HG03342 (cell line): Measurements from ENCODE around the gene LMO7.

Experiments
- ATAC-seq: cut with Tn5 transposase; IDR thresholded peaks from one replicate; pipeline ENCODE4 v1.9.1; 2021; ENCODE audit warnings: mild to moderate bottlenecking, moderate library complexity; ENCODE audit not compliant: unreplicated experiment

Gene LMO7

DNA sequence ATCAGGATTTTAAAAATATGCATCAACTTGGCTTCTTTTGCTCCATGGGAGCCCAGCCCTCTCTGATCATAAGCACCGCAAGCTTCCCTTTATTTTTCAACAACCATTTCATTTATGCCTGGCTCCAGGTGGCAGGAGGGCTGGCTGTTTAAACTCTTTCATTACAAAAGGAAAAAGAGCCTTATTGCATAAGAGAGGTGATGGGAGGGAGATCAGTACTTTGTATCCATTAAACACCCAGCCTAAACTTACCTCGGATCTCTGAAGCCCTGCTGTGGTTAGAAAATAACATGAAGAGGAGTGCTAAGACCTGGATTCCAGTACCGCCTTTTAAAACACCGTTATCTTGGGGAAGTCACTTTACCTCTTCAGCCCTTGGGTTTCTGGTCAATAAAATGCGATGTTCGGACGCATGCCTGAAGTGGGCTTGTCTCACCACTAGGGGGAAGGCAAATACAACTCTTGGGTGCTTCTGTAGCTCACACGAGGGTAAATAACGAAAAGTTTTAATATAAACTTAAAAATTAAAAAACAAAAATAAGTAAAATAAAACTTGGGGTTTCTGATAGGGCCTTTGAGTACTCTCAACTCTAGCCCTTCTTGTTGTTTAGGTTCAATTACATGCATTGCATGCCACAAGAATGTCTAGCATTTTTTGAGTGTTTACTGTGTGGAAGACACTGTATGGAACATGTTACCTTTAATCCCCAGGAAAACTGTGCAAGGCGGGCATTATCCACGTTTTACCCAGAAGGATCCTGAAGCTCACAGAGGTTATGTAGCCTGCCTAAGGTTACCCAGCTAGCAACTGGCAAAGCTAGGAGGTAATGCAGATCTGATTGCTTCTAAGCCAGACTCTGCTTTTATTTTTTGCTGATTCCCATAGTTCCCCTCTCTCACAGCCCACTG lies 240.3 kb downstream of the LMO7 start:
- peak; percentile 95 for ATAC-seq

DNA sequence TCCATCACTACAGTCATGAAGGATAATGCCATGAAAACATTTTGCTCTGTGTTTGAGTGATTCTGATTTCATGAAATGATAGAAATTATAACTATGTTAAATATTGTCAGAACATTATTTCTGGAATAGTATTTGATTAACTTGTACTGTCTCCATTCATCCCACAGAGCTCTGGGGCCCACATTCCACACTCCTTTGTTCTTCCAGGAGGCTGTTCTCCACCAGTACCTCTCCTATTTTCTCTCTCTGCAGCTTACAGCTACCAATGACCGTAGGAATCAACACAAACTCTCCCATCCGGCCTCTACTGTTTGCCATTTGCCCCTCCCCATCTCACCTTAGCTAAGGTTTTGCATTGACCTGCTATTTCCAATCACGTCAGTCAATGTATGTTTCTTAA lies 240.9 kb downstream of the LMO7 start:
- ATAC-seq = no peak

DNA sequence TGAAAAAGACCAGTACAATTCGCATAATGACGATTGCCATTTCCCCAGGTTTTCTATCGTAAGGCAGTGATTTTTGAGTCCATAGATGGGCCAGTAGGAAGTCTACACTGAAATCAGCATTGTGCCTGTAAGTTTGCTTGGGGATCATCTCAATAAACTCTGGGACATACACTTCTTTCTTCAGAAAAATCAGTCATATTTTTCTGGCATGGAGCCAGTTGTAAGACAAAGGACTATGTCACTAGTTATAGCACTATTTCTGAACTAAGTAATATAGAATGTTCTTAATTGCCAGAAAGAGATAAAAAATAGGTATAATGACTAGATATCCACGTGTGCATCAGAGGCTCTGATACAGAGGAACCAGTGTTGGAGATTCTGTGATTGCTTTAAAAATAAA lies 243.5 kb downstream of the LMO7 start:
- ATAC-seq = no peak

DNA sequence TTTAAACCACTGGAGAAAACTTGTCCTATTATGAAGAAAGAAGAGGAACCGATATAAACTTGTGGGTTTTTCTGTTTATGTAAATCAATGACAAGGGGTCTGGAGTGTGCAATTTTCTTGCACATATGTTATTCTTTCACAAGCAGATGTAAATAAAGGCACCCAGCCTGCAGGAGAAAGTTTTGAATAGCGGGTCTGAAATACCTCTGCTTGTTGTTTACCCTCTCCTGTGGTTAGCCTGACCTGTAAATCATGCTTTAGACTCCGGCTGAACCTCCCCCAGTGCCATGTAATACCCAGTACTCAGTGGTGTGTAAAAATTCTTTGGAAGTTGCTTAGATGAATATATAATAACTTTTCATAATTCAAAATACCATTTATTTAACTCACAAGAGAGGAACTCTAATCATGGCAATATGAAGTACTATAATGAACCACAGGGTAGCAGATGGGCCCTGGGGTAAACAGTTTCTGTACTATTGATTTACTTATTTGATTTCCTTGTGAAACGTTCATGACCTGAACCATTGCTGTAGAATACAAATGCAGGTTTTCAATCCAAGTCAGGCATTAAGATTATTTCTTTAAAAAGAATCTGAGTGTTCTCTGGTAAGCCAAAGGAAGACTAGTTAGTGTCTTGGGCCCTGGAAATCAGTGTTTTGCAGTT lies 245.1 kb downstream of the LMO7 start:
- no peak for ATAC-seq

DNA sequence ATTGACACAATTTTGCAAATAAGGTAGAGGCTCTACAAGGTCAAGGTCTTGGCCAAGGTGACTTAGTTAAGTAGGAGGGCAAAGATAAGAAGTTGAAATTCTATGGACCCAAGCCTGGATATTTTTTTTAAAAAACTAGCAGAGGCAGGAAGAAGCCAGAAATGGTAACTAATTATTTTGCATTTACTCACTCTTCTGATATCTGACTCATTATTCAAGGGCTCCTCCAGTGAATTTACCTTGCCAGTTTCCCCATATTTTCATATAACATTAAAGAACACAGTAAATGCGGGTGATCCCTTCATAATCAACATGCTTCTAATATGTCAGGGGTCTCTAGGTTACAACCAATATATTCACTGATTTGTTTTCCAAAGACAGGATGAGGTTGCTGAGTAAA lies 246.1 kb downstream of the LMO7 start:
- no peak for ATAC-seq

DNA sequence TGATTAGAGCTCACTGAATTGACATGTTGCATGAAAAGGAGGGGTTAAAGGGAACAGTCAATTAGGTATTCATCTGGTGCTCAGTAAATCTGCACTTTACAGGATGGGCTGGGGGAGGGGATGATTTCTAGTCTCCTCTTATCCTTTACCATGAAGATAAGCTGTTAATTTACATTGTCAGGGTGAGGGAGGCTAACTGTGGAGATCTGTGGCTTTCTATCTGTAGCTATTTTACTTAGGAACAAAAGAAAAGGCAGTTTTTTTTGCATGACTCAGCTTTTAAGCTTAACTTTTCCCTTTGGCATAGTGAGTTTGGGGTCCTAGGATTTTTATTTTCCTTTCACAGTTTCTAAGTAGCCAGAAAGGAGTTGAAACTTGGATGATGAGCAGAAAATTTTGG lies 253.3 kb downstream of the LMO7 start:
- no peak for ATAC-seq

DNA sequence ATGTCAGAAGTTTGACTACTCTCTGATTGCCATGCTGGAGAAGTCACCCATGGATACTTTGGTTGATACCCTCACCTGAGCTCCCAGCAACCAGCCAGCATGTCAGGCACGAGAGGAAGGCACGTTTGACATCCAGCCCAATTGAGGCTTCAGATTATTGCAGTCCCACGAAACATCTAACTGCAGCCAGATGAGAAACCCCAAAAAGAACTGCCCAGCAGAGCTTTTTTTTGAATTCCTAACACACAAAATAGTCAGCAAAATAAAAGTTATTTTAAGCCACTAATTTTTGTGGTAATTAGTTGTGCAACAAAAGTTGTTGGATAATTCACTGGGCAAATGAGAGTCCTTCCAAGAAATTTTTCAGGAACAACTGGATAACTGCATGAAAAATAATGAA lies 259.0 kb downstream of the LMO7 start:
- ATAC-seq = no peak

DNA sequence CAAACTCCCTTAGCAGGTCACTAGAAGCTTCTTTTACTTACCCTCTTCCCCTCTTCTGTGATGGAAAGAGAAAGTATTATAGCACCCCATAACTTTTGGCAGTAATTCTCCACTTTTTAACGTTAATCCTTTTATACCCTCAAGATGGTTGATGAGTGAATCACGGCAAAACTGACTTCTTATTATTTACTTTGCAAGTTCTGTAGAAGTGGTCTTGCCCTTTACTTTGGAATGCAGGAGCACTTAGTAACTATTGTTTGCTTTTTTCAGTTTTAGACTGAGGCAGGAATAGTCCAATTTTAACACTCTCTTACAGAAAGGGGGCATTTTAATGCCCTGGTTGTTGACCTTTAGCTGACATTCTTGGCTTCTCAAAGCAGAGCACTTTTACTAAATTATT lies 260.1 kb downstream of the LMO7 start:
- no peak for ATAC-seq

DNA sequence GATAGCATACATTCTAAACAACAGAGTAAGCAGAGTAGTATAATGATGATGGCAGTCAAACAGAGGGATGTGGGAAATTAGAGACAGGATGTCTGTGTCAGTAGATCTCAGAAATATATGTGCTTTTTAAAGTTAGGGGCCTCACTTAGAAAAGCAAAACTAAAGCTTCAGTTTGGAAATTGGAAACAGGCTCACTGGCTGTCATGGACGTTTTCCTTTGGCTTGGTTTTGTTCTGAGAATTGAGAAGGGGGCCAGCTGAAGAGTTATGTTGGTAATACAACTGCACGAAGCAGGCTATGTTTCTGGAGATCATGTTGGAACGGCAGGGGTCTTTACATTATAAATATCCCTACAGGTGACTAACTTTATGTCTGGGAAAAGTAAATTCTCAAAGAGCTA lies 261.3 kb downstream of the LMO7 start:
- no peak for ATAC-seq

DNA sequence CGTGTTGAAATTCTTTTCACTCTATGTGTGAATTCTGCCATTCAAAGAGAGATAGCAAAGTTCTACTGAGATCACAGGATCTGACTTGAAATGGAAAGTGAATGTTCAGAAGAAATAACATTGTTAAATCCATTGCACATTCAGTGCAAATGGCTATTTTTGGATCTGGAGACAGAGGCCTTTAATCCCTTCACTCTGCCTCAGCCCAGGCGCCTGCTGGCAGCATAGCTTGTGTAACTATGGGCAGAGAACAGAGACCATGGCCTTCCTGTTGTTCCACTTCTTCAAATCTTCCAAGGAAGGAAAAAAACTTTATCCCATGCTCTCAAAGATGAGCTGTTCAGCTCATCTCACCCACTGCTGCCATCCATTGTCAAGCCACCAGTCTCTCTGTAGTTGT lies 265.4 kb downstream of the LMO7 start:
- no peak for ATAC-seq

DNA sequence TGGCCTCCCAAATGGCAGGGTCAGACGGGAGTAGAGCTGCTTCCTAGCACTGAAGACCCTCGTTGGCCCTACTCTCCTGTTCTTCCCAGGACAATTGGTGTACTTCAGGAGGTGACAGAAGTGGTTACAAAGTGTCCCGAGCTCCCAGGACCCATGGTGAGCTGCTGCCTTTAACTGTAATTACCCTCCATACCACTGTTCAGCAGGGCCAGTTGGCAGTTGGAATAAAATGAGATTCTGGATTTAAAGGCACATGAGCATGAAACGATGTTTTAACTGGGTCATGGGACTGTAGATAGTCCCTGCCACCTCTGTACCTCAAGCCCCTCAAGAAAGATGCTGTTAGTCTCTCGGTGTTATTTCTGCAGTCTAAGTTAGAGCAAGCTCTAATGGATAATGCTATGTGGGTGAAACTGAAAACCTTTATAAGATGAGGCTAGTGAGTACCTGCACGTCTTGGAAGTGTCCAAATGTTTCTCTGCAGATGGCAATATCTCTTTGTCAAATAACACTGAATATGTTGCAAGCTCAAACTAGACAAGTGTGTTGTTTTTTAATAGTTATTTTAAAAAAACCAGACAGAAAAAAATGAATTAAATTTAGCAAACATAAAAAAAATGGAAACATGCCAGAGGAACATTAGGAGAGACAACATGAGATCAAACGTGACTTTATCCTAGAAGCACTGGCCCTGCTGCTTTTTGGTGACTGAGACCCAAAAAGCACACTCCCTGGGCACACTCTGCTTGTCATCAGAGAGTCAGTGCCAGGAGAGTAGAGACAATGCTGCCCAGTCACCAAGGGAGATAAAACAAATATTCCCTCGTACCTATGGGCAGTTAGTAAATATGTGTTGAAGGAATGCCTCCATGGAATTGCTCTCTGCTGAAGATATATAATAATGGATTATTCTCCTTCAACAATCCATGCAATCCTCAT lies 266.3 kb downstream of the LMO7 start:
- no peak for ATAC-seq

DNA sequence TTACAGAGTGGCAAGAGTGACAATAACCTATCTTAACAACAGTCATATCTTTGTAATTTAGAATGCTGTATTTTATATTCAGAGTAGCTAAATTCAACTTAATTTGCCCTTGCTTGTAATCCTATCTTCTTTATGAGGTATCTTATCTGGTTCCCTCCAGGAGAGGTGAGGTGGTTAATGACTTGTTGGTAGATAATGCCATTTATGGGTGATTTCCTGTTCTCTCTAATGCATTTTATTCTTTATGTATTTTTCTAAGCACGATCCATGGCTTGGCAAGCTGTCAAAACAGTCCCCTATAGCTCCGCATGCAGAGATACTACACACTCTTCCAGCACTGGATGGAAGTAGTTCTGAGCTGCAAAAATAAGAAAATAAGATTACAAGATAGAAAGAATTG lies 267.9 kb downstream of the LMO7 start:
- no peak for ATAC-seq

DNA sequence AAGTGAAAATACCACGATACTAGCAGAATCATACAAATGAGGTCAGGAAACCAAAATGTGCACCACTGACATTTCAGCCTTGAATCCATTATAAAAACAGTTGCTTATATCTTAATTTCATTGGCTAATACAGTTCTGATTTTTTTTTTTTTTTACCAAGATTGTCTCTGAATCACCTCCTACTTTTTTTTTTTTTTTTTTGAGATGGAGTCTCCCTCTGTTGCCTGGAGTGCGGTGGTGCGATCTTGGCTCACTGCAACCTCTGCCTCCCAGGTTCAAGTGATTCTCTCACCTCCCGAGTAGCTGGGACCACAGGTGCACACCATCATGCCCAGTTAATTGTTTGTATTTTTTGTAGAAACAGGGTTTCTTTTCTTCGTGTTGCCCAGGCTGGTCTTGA lies 270.2 kb downstream of the LMO7 start:
- ATAC-seq = no peak

DNA sequence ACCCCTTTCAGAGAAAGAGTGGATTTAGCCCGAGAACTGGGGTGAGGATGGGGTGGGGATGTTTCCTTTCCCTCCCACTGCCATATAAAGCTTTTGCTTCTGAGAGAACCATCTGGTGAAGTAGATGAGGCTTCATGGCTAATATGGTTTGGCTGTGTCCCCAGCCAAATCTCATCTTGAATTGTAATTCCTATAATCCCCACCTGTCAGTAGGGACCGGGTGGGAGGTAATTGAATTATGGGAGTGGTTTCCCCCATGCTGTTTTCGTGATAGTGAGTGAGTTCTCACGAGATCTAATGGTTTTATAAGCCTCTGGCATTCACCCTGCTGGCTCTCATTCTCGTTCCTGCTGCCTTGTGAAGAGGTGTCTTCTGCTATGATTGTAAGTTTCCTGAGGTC lies 270.9 kb downstream of the LMO7 start:
- ATAC-seq = no peak

DNA sequence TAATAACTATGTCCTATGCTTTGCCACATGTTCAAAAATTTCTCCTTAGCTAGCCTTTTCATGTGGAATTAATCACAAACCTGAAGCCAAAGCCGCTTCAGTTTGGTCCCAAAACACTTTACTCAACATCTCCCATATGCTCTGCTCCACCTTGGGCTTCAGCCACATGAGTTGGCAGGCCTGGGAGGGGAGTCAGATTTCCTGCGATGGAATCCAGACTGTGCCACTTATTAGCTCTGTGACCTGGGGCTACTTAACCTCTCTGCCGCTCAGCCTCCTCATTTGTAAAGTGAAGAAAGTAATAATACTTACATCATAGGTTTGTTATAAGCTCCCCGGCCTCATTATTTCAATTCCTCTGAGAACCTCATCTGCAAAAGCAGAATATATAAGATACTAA lies 272.0 kb downstream of the LMO7 start:
- ATAC-seq = no peak
